Measurements from ENCODE around the gene POP4. TPM values are rescaled to one million over a fixed set of nuclear protein-coding genes. Genes with fewer than 3 reads are reported as not detected.
A peak's percentile ranks its signal among the peaks of the same experiment; 100 is the strongest.

Gene POP4
- total and polyA plus RNA-seq, 9 of the 15 experiments (the other 6 are each of a cell fraction or from before 2014, with no cell fraction given), result 42.1 to 128 (median 99.0) TPM

- TF ChIP-seq ZBTB17 (CRISPR knock-in tag; IDR thresholded peaks at IDR 0.05), result peak; percentile 49; the same call in 1 of the 2 replicates
- TF ChIP-seq FOXK2 (conservative IDR thresholded peaks at IDR 0.05 in 1 of 2, IDR thresholded peaks at IDR 0.05 in 1 of 2; ENCODE audit: low read depth in 2 of 2), result no peak
- no peak for TF ChIP-seq TEAD1 (CRISPR knock-in tag; IDR thresholded peaks at IDR 0.05)
- peak; percentile 65; the same call in 1 of the 2 replicates for TF ChIP-seq KLF6 (CRISPR knock-in tag; IDR thresholded peaks at IDR 0.05; ENCODE audit: borderline replicate concordance)
- no peak for TF ChIP-seq PCBP1 (IDR thresholded peaks at IDR 0.05; ENCODE audit: low read depth, low read length, poor library complexity, severe bottlenecking)
- TF ChIP-seq, protein P1, sequence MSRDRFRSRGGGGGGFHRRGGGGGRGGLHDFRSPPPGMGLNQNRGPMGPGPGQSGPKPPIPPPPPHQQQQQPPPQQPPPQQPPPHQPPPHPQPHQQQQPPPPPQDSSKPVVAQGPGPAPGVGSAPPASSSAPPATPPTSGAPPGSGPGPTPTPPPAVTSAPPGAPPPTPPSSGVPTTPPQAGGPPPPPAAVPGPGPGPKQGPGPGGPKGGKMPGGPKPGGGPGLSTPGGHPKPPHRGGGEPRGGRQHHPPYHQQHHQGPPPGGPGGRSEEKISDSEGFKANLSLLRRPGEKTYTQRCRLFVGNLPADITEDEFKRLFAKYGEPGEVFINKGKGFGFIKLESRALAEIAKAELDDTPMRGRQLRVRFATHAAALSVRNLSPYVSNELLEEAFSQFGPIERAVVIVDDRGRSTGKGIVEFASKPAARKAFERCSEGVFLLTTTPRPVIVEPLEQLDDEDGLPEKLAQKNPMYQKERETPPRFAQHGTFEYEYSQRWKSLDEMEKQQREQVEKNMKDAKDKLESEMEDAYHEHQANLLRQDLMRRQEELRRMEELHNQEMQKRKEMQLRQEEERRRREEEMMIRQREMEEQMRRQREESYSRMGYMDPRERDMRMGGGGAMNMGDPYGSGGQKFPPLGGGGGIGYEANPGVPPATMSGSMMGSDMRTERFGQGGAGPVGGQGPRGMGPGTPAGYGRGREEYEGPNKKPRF (IDR thresholded peaks at IDR 0.05; ENCODE audit: low read depth, low read length), result no peak
- TF ChIP-seq BRD9 (IDR thresholded peaks at IDR 0.05; ENCODE audit: low read depth, partially characterized antibody), result no peak
- no peak for TF ChIP-seq DNMT1 (IDR thresholded peaks at IDR 0.05)
- TF ChIP-seq, protein P2, sequence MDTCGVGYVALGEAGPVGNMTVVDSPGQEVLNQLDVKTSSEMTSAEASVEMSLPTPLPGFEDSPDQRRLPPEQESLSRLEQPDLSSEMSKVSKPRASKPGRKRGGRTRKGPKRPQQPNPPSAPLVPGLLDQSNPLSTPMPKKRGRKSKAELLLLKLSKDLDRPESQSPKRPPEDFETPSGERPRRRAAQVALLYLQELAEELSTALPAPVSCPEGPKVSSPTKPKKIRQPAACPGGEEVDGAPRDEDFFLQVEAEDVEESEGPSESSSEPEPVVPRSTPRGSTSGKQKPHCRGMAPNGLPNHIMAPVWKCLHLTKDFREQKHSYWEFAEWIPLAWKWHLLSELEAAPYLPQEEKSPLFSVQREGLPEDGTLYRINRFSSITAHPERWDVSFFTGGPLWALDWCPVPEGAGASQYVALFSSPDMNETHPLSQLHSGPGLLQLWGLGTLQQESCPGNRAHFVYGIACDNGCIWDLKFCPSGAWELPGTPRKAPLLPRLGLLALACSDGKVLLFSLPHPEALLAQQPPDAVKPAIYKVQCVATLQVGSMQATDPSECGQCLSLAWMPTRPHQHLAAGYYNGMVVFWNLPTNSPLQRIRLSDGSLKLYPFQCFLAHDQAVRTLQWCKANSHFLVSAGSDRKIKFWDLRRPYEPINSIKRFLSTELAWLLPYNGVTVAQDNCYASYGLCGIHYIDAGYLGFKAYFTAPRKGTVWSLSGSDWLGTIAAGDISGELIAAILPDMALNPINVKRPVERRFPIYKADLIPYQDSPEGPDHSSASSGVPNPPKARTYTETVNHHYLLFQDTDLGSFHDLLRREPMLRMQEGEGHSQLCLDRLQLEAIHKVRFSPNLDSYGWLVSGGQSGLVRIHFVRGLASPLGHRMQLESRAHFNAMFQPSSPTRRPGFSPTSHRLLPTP (IDR thresholded peaks at IDR 0.05; ENCODE audit: borderline replicate concordance, extremely low read depth, insufficient read length), result no peak
- no peak for TF ChIP-seq GABPA (tag; conservative IDR thresholded peaks at IDR 0.05; ENCODE audit: low read depth)
- TF ChIP-seq POLR2A (conservative IDR thresholded peaks at IDR 0.05), result no peak
- TF ChIP-seq POLR2AphosphoS2 (IDR thresholded peaks at IDR 0.05; ENCODE audit: low read length), result no peak
- no peak for TF ChIP-seq SAP30 (IDR thresholded peaks at IDR 0.05; ENCODE audit: borderline replicate concordance, insufficient read depth, low read depth, low read length, poor library complexity, severe bottlenecking)
- TF ChIP-seq ZNF589 (CRISPR knock-in tag; IDR thresholded peaks at IDR 0.05; ENCODE audit: low read depth), result peak; percentile 47; the same call in 1 of the 2 replicates
- TF ChIP-seq RBFOX2 (IDR thresholded peaks at IDR 0.05; ENCODE audit: low read depth, low read length), result peak; percentile 41; the same call in 1 of the 2 replicates
- TF ChIP-seq, protein P3, sequence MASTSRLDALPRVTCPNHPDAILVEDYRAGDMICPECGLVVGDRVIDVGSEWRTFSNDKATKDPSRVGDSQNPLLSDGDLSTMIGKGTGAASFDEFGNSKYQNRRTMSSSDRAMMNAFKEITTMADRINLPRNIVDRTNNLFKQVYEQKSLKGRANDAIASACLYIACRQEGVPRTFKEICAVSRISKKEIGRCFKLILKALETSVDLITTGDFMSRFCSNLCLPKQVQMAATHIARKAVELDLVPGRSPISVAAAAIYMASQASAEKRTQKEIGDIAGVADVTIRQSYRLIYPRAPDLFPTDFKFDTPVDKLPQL (IDR thresholded peaks at IDR 0.05; ENCODE audit: extremely low read depth, insufficient read length), result no peak
- no peak for TF ChIP-seq KLF13 (tag; IDR thresholded peaks at IDR 0.05; ENCODE audit: borderline replicate concordance, low read depth)
- peak; percentile 46; the same call in 1 of the 2 replicates for TF ChIP-seq ZNF197 (CRISPR knock-in tag; IDR thresholded peaks at IDR 0.05; ENCODE audit: low read depth)
- no peak for TF ChIP-seq ARNT (IDR thresholded peaks at IDR 0.05)
- no peak for TF ChIP-seq ZNF184 (CRISPR knock-in tag; IDR thresholded peaks at IDR 0.05)
- 0 out of 2 replicates have a peak, but pooled peaks have one; percentile 18 for TF ChIP-seq HIVEP1 (CRISPR knock-in tag; IDR thresholded peaks at IDR 0.05)
- TF ChIP-seq SNIP1 (IDR thresholded peaks at IDR 0.05; ENCODE audit: low read depth), result no peak
- TF ChIP-seq DPF2 (IDR thresholded peaks at IDR 0.05), result peak; percentile 25; the same call in 1 of the 2 replicates
Measured at GRCh38 chr19:29662604-29663404, 56.7 kb downstream of the POP4 start (continued).

Data from K562 (cell line).